Muscle of leg (tissue), 11 donors: ENCODE measurements around the gene TMC5. TPM values are rescaled to one million over a fixed set of nuclear protein-coding genes. Genes with fewer than 3 reads are reported as not detected.
"Not testable (repeated sequence)": the region's sequence is repeated elsewhere in the genome, so short reads cannot be mapped to it uniquely, and the experiment has no call there.

Experiments used
- DNase-seq: peaks from one replicate; pipeline ENCODE4 v3.0.0; 2013
- H3K27ac ChIP-seq: one replicate; pipeline ENCODE4 v1.5.1; 2013; ENCODE audit warnings: mild to moderate bottlenecking, low read length, control low read depth
- H3K27me3 ChIP-seq: one replicate; pipeline ENCODE4 v1.6.1; 2013; ENCODE audit warnings: low read length; ENCODE audit not compliant: control insufficient read depth, insufficient read depth
- H3K36me3 ChIP-seq: one replicate; pipeline ENCODE4 v1.6.1; 2013; ENCODE audit warnings: low read length; ENCODE audit not compliant: control insufficient read depth, insufficient read depth
- H3K4me1 ChIP-seq: one replicate; pipeline ENCODE4 v1.6.1; 2013; ENCODE audit warnings: low read length; ENCODE audit not compliant: control insufficient read depth, insufficient read depth
- H3K4me3 ChIP-seq: one replicate; pipeline ENCODE4 v1.5.1; 2013; ENCODE audit warnings: low read length, control low read depth
- H3K9me3 ChIP-seq: replicated peaks from 2 replicates; pipeline ENCODE4 v1.6.1; 2013; ENCODE audit warnings: low read depth, low read length; ENCODE audit not compliant: control insufficient read depth
- WGBS: methylation state at CpG from one replicate; pipeline ENCODE4 v1.1.5; 2013; ENCODE audit warnings: missing lambda C conversion rate; ENCODE audit not compliant: insufficient coverage; 5-methylcytosine and 5-hydroxymethylcytosine counted together
- polyA plus RNA-seq, 8 donors: library from polyadenylated mRNA; unstranded; fragments of 120-200 nt; gene quantifications; one replicate each; pipeline versions ENCODE4 v1.2.1 to v1.2.3, GENCODE V29; 2013; ENCODE audit warnings: inconsistent platforms in 1 of 8, low replicate concordance in 1 of 8; ENCODE audit not compliant: insufficient read length in 8 of 8, insufficient read depth in 1 of 8
- total RNA-seq: library from RNA; stranded (reverse); fragments of 120-200 nt; gene quantifications from one replicate; pipeline ENCODE4 v1.2.4, GENCODE V29; 2013

TMC5 gene
- total and polyA plus RNA-seq, 9 donors = 0.04 to 4.2 (median 0.29) TPM; not detected in 1

DNA sequence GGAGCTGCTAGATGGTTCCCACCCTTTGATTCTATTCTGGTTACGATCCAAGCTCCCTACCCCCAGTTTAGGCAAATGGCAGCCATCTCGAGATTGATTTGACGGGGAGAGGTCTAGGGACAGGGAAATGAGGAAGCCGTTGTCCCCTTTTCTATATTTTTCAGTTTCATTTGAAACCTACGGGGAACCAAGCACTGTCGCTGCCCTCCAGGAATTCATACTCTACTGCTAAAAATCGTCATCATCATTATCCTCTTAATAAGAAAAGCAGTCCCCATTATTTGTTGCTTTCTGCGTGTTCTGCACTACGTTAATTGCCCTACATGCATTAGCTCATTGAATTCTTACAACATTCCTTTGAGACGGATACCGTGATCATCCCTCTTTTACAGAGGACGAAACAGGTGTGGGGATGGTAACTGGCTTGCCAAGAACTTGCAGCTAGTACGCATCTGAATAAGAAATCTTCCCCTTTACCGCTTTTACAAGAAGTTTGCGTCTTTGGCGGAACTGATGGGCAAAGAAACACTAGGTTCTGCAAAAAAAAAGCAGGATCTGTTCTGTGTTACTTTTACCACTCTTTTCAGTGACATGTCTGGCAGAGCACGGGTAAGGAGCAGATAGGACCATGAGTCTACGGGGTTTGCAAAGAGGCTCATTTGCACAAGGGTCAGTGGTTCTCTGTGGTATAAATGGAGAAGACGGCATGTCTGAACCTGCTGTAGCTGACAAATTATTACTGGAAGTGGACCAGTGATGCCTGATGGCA lies 107.1 kb downstream of the TMC5 start:
- Histone ChIP-seq H3K9me3 (no peaks in the 10 kb centered on the region), H3K36me3 (peaks cover 5% of the 10 kb centered on the region), H3K4me1 (peaks cover 20% of the 10 kb centered on the region), H3K4me3 (peak overlapping the region; percentile 97), H3K27me3 (no peaks in the 10 kb centered on the region), H3K27ac (peak overlapping the region; percentile 80)
- DNase-seq = peak; percentile 37
- WGBS = 7% methylated on average over 9 of the region's 19 CpGs

DNA sequence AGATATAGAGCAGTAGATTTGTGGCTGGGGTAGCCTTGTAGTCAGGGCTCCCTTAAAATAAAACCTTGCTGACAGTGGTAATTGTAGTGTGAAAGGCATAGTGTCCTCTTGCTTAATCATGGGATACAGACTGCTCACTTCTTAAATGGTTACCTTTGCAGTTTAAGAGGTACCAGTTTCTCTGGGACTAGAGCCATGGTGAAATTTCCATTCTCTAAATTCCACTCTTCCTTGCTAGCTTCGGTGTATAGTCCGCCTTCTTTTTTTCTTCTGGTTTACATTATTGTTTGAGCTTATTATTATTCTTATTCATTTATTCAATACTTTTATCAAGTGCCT lies 107.7 kb downstream of the TMC5 start:
- Histone ChIP-seq H3K36me3 (peaks cover 11% of the 10 kb centered on the region), H3K9me3 (no peaks in the 10 kb centered on the region), H3K27me3 (no peaks in the 10 kb centered on the region), H3K27ac (no peak overlapping the region), H3K4me1 (peaks cover 18% of the 10 kb centered on the region), H3K4me3 (no peak overlapping the region)
- no CpG with 5 or more reads among the region's 2 CpGs for WGBS
- DNase-seq = no peak

DNA sequence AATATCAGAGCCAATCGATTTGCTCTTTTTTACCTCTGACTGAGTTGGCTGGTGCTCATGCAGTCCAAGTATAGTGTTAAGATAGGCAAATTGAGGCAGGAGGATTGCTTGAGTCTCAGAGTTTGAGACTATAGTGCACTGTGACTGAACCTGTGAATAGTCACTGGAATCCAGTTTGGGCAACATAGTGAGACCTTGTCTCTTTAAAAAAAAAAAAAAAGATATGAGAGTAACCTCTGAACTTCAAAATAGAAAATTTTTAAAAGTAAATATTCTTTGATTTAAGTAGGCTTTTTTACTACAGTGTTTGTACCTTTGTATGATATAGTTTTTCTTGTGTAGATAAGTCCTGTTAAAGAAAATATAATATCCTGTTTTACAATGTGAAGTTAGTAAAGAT lies 109.5 kb downstream of the TMC5 start:
- WGBS = no CpG with 5 or more reads among the region's 1 CpG
- H3K4me3 ChIP-seq = no peak overlapping the region

DNA sequence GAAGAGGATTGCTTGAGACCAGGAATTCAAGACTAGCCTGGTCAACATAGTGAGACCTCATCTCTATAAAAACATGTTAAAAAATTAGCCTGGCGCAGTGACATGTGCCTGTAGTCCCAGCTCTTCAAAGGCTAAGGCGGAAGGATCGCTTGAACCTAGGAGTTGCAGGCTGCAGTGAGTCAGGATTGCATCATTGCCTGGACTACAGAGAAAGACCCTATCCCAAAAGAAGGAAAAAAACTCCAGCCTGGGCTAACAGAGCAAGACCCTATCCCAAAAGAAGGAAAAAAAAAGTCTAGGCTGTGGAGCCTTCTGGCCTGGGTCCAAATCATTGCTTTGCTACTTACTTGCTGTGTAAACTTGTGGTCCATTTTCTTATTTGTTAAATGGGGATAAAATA lies 111.0 kb downstream of the TMC5 start:
- DNase-seq = no peak
- Histone ChIP-seq H3K4me1 (peaks cover 3% of the 10 kb centered on the region), H3K27ac (no peak overlapping the region), H3K4me3 (no peak overlapping the region), H3K9me3 (no peaks in the 10 kb centered on the region), H3K27me3 (no peaks in the 10 kb centered on the region), H3K36me3 (peaks cover 20% of the 10 kb centered on the region)
- 100% methylated on average over 2 of the region's 3 CpGs for WGBS

More for the DNA sequence above, 109.5 kb downstream of the TMC5 start:
- H3K27me3 ChIP-seq = no peaks in the 10 kb centered on the region
- no peaks in the 10 kb centered on the region for H3K9me3 ChIP-seq
- no peak overlapping the region for H3K27ac ChIP-seq
- H3K4me1 ChIP-seq = peaks cover 9% of the 10 kb centered on the region
- no peak for DNase-seq
- peaks cover 14% of the 10 kb centered on the region for H3K36me3 ChIP-seq

DNA sequence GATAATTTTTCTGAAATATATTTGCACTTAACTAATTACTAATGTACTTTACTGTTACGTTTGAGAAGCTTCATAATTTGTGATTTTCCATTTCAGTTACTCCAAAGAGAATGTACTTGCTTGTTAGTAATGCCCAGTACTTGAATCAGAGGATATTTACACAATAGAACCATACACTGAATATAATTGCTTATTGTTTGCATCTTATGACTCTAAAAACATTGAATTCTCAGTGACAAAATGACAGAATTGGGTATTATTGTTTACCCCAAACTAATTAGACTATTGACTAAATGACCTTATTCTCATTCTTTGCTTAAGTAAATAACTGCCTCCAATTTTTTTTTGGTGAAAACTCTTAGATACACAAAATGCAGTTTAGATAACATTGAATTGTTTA lies 114.9 kb downstream of the TMC5 start:
- no peak for DNase-seq
- H3K27me3 ChIP-seq = no peaks in the 10 kb centered on the region
- no peak overlapping the region for H3K27ac ChIP-seq
- no peaks in the 10 kb centered on the region for H3K4me1 ChIP-seq
- H3K4me3 ChIP-seq = no peak overlapping the region
- H3K36me3 ChIP-seq = peaks cover 34% of the 10 kb centered on the region
- H3K9me3 ChIP-seq = no peaks in the 10 kb centered on the region
- no CpG with 5 or more reads among the region's 1 CpG for WGBS

DNA sequence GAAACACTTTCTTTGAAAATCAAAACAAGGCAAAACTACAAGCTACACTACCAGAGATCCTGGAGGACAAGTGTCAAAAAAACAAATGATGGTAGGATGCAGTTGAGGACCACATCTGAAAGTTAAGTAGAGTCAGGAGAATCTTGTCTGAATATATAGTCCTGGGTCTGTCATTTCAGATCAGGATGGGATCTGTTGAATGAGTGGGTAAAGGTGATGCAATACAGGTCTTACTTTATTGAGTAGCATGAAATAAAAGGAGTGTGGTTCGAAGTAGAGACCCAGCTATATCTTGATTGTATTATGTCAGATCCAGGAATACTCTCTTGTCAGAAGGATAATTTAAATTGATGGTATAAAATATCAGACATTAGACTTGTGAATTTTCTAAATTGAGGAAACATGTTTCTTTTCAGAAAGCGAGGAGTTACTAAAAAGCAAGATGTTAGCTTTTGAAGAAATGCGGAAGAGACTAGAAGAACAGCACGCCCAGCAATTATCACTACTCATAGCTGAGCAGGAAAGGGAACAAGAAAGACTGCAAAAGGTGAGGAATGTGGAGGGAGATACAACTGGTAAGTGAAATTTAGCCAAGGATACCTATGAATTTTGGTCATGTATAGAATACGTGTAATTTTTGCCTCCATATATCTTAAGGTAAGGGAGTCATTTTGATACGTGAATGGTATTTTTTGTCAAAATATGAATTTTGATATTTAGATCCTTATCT lies 122.7 kb downstream of the TMC5 start:
- H3K4me3 ChIP-seq = no peak overlapping the region
- no peaks in the 10 kb centered on the region for H3K27me3 ChIP-seq
- peaks cover 44% of the 10 kb centered on the region for H3K36me3 ChIP-seq
- no peaks in the 10 kb centered on the region for H3K9me3 ChIP-seq
- no peak overlapping the region for H3K27ac ChIP-seq
- no peak for DNase-seq
- WGBS = 100% methylated on average over 2 of the region's 6 CpGs
- H3K4me1 ChIP-seq = no peaks in the 10 kb centered on the region

DNA sequence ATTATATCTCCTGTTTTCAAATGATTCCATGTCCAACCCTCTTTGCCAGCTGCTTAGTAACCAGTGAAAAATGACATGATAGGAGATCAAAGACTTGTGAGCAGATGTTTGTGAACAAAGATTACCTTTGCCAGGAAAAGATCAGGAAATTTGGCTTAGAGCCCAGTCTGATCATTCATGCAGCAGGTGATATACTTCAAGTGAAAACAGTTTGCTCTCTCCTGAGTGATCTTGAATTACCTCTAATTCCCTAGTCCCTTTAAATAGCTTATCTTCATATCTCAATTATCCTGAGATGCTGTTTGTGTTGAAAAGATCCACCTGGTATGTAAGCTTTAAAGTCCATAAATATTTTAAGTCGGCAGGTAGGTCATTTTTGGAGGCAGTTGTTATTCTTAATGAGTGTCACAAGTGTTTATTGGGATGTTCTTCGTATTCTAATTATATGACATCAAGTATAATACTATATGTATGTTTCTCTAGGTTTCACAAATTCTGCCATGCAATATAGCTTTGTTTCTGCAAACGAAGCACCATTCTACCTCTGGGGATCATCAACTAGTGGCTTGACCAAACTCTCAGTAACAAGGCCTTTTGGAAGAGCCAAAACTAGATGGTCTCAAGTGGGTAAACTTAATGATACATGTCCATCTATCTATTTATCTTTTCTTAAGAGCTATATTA lies 124.6 kb downstream of the TMC5 start:
- no CpG with 5 or more reads among the region's 3 CpGs for WGBS
- H3K27ac ChIP-seq = no peak overlapping the region
- H3K4me3 ChIP-seq = no peak overlapping the region
- DNase-seq = no peak
- H3K9me3 ChIP-seq = no peaks in the 10 kb centered on the region
- peaks cover 37% of the 10 kb centered on the region for H3K36me3 ChIP-seq
- no peaks in the 10 kb centered on the region for H3K27me3 ChIP-seq
- H3K4me1 ChIP-seq = no peaks in the 10 kb centered on the region

DNA sequence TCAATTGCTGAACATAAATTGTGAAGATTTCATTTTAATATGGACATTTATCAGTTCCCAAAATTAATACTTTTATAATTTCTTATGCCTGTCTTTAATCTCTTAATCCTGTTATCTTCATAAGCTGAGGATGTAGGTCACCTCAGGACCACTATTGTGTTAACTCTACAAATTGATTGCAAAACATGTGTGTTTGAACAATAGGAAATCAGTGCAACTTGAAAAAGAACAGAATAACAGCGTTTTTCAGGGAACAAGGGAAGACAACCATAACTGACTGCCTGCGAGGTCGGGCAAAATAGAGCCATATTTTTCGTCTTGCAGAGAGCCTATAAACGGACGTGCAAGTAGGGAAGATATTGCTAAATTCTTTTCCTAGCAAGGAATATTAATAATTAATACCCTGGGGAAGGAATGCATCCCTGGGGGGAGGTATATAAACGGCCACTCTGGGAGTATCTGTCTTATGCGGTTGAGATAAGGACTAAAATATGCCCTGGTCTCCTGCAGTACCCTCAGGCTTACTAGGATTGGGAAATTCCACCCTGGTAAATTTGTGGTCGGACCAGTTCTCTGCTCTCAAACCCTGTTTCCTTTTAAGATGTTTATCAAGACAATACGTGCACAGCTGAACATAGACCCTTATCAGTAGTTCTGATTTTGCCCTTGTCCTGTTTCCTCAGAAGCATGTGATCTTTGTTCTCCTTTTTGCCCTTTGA lies 125.8 kb downstream of the TMC5 start:
- not testable (repeated sequence) for DNase-seq, H3K27me3 ChIP-seq, H3K4me3 ChIP-seq, H3K27ac ChIP-seq, H3K4me1 ChIP-seq, H3K9me3 ChIP-seq
- H3K36me3 ChIP-seq = peaks cover 36% of the 10 kb centered on the region
- 87% methylated on average over 6 of the region's 10 CpGs for WGBS

DNA sequence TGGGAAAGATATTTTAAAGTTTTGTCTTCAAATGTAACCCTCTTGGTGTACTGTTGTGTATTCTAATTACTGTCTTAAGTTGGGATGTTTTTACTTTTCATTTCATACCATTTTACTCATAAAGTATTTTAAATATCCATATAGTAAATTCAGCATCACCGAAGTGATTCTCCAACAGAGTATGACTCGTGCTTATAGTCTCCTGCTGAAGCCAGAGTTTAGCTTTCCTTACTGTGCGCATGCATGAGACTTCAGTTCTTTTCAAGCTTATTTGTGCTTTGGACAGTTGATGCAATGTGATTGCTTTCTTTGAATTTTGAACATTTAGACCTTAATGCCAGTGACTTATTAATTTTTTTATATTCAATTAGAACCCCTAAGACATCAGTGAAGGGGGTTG lies 130.5 kb downstream of the TMC5 start:
- 100% methylated on average over 1 of the region's 3 CpGs for WGBS
- H3K36me3 ChIP-seq = peaks cover 19% of the 10 kb centered on the region

More for the DNA sequence above, 130.5 kb downstream of the TMC5 start:
- DNase-seq = no peak
- Histone ChIP-seq H3K27ac (no peak overlapping the region), H3K4me1 (no peaks in the 10 kb centered on the region), H3K9me3 (no peaks in the 10 kb centered on the region), H3K27me3 (no peaks in the 10 kb centered on the region), H3K4me3 (no peak overlapping the region)
